Stimulated activated CD4-positive, alpha-beta T cell treated with anti-CD3 and anti-CD28 coated beads, Interleukin-4, amount 100 ng/mL, for 24 hours (primary cell): ENCODE data around the gene GPR137.

Experiments
- DNase-seq: peaks from one replicate; pipeline ENCODE4 v3.0.0-alpha.2; 2020

GPR137 gene

DNA sequence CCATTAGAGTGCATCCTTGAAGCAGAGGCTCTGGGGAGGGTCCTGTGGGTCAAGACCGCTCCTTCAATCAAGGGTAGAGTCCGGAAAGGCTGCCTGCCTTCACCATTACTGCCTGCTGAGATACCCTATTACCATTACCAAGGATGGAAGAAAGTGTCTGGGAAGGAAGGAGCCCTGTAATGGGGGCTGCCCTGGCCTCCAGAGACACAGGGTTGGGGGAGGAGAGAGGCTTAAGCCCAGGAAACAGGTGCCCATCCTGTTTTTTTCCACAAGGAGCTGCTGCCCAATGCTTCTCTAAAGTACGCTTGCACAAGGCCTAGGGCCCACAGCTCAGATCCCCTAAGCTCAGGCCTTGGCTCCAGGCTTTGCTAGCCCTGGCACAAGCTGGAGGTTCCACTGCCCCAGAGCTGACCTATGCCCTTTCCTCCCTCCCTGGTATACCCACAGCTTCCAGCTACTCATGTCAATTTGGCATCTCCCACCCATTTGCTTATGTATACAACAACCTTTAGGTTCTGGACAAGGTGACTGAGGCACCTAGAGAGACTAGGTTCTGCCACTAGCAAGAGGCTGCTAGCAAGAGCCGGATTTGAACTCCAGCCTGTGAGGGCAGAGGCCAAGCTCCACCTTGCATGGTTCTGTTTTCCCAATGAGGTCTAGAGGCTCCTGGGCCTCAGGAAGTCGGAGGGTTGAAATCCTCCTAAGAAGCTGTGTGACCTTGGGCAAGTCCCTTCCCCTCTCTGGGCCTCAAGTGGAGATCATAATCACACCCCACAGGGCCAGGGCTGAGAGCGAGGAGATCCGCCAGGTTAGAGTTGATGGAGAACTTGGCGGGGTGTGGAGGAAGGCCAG, 35.9 kb upstream of the GPR137 start:
- DNase-seq, result no peak

DNA sequence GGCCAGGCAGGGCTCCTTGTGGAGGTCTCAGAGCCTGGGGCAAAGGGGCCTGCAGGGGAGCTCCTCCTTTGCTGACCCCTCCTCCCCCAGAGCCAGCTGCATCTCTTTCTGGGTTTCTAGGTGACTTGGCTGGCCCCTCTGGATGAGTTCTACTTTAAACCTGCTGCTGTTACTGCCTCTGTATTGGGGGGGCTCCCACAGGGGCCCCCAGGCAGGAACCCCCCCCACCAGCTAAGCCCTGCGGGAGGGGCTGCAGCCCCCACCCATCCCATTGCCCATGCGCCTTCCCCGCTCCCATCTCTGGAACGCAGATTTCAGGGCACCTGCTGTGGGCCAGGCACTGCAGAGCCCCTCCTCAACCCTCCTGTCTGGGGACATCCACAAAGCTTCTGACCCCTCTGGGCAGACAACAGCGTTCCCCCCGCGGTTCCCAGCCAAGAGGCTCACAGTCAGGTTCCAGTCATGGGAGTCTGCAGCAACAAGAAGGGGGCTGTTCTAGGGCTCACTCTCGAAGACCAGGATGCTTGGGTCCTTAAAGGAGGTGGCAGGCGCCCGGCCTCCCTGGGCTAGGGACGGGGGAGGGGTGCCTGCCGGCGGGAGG, 35.1 kb upstream of the GPR137 start:
- no peak for DNase-seq

GRCh38 chr11:64251016-64251752, 34.5 kb upstream of the GPR137 start, which contains the start of gene PLCB3:
Gene PLCB3 (plus strand): TSS chr11:64251530. CDS start chr11:64251650, 120 bp downstream.
- DNase-seq, result peak; percentile 62

- no peak for DNase-seq
These were observed 34.0 kb upstream of the GPR137 start for GRCh38 chr11:64251753-64252002.

DNA sequence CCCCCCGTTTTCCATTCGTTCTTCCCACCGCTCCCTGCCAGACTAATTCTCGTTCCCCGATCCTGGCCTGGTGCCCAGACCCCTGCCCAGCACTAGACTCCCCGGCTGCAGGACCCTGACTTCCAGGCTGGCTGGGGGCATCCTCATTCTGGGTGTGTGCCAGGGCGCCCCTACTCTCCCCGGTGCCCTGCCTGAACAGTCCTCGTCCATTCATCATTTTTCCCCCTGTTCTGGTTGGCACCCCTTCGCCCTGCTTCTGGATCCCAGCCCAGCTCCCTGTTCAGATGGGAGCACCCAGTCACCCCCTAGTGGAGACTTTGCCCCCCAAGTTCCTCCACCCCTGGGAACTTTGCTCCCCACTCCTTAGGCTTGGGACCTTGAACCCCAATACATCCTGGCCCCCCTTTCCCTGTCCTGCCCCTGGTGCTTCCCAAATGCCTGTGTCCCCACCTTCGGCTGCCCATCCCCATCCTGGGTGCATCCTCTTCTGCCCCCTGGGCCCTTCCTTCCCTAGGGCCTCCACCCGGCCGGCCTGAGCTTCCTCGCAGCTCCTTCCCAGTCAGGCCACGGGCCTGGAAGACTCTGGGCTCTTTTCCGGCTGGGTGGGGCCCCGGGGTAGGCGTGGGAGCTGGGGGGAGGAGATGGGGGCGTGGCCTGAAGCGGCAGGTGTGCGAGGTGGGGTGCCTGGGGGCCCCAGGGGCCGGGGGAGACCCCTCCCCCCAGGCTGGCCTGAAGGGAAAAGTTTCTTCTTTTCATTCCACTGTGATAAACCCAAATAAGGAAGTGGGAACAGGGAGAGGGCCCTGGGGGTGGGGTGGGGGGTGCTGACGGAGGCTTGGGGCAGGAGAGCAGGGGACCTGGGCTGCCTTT, 33.4 kb upstream of the GPR137 start:
- no peak for DNase-seq

DNA sequence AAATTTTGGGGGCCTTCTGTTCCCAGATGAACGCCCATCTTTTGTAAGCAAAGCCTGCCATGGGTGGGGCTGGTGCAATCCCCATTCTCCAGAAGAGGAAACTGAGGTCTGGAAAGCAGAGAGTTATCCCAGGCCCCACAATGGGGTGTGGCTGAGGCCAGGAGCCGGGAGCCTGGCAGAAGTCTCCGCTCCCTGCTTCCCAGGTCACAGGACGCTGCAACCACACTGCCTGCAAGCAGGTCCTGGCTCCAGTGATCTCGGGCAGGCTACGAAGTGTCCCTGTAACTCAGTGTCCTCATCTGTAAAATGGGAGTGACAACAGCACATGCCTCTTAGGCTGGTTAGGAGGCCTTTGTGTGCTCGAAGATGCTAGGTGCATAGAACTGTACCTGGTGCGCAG, 32.6 kb upstream of the GPR137 start:
- DNase-seq, result no peak

DNA sequence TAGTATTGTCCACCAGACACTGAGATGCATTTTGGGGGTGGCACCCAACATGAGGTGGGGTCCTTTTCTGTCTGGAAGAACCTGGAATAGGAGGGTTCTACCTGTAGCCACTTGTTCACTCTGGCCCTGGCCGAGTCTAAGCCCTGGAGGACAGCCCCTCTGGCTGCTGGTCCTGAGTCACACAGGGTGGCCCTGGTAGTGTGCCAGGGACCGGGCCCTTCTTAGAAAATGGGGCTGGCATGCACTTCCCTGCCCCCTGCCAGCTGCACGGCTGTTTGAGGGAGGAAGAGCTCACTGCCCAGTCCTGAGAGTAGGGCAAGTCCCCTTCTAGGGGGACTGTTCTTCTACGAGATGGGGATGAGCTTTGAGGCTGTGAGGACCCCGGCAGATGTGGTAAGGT, 32.2 kb upstream of the GPR137 start:
- no peak for DNase-seq

GRCh38 chr11:64254326-64254725, 31.3 kb upstream of the GPR137 start:
- DNase-seq, result no peak

GRCh38 chr11:64255135-64256128, 30.2 kb upstream of the GPR137 start:
- no peak for DNase-seq

GRCh38 chr11:64256300-64256699, 29.3 kb upstream of the GPR137 start:
- DNase-seq, result no peak

GRCh38 chr11:64258356-64258755, 27.3 kb upstream of the GPR137 start:
- no peak for DNase-seq

DNA sequence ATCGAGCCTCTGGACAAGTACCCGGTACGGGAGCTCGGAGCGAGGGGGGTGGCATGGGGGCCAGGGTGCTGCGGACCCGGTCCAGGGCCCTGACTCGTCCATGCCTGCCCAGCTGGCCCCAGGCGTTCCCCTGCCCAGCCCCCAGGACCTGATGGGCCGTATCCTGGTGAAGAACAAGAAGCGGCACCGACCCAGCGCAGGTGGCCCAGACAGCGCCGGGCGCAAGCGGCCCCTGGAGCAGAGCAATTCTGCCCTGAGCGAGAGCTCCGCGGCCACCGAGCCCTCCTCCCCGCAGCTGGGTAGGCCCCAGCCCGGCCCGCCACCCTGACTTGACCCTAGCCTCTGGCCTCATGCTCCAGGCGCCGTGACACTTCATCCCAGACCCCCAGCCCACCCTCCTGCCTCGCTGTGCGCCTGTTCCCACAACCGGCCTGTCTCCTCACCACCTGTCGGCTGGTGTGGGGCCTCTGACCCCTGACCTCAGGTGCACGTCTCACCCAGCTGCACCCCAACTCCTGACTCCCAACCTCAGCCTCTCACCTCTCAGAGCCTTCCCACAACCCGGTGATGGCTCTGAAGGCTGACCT, 26.6 kb upstream of the GPR137 start:
- no peak for DNase-seq

GRCh38 chr11:64259533-64260067, 26.0 kb upstream of the GPR137 start:
- DNase-seq, result no peak

- DNase-seq, result no peak
These were observed 25.4 kb upstream of the GPR137 start for GRCh38 chr11:64260147-64260708.

GRCh38 chr11:64261556-64262080, 24.0 kb upstream of the GPR137 start:
- DNase-seq, result no peak

- no peak for DNase-seq
These were observed 23.2 kb upstream of the GPR137 start for GRCh38 chr11:64262271-64263002.

GRCh38 chr11:64263021-64263946, 22.4 kb upstream of the GPR137 start:
- DNase-seq, result no peak

- DNase-seq, result no peak
These were observed 21.7 kb upstream of the GPR137 start for GRCh38 chr11:64263947-64264317.
